Dendritic cell treated with granulocyte-macrophage colony-stimulating factor and Interleukin-4, amounts not matched to agents 40 ng/mL and 50 ng/mL, for 4 days (primary cell): Measurements from ENCODE around the gene CCNA2.
A peak's percentile ranks its signal among the peaks of the same experiment; 100 is the strongest.

Experiments used
- H3K27ac Mint-ChIP-seq: one replicate; pipeline ENCODE4 v1.8.0; 2022; ENCODE audit warnings: mild to moderate bottlenecking, mixed read lengths
- H3K27me3 Mint-ChIP-seq: one replicate; pipeline ENCODE4 v1.8.0; 2022; ENCODE audit warnings: mild to moderate bottlenecking, mixed read lengths
- H3K36me3 Mint-ChIP-seq: one replicate; pipeline ENCODE4 v1.8.0; 2022; ENCODE audit warnings: low read depth, mixed read lengths
- H3K4me1 Mint-ChIP-seq: one replicate; pipeline ENCODE4 v1.8.0; 2022; ENCODE audit warnings: low read depth, mixed read lengths
- H3K4me3 Mint-ChIP-seq: one replicate; pipeline ENCODE4 v1.8.0; 2022; ENCODE audit warnings: mild to moderate bottlenecking, moderate library complexity, mixed read lengths
- H3K9me3 Mint-ChIP-seq: one replicate; pipeline ENCODE4 v1.8.0; 2022; ENCODE audit warnings: mixed read lengths
- intact Hi-C: fragments of 100-400 bp; cut with micrococcal nuclease; formaldehyde crosslinking; loops from one replicate; pipeline ENCODE4 v1.15.0; 2022

Gene CCNA2

DNA sequence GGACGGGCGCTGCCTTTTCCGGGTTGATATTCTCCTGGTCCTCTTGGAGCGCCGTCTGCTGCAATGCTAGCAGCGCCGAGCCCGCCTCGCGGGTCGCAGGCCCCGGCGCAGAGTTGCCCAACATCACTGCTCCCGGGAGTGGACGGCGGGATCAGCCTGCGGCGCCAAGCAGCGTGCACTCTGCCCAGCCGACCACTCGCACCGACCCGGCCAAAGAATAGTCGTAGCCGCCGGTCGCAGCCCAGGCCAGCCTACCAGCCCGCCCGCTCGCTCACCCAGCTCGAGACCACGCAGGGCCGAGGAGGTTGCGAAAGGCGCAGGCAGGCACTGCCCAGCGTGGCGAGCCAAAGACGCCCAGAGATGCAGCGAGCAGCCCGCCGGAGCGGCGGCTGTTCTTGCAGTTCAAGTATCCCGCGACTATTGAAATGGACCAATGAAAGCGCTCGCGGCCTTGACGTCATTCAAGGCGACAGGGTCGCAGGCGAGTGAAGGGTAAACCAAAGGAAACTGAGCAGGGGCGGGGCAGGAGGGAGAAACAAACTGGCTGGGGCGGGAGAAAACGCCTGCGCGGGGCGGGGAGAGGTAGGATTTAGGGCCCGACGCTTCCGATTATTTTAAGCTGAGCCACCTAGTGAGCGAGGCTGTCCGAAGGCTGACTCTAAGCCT lies at the start of gene CCNA2:
Gene CCNA2, minus strand, starts transcription at position 379 of the 666 bp plus-strand sequence. Its CDS starts 255 bp downstream, at position 124.
- Mint-ChIP-seq H3K27me3 (no peaks in the 10 kb centered on the region), H3K27ac (peak within 1 kb of the TSS; percentile 75), H3K4me3 (peak within 1 kb of the TSS; percentile 96), H3K36me3 (peaks cover 9% of the 10 kb centered on the region), H3K4me1 (peaks cover 19% of the 10 kb centered on the region), H3K9me3 (no peaks in the 10 kb centered on the region)
- intact Hi-C loops: loop anchor here (1.0 to 5.0 kb wide), 3 partner anchors 22 to 126 kb away; partner anchors contain the start of genes ANXA5, BBS7 and EXOSC9

- peaks cover 24% of the 10 kb centered on the region for H3K36me3 Mint-ChIP-seq
- H3K27ac Mint-ChIP-seq: peak within 1 kb of the TSS; percentile 91
- no peaks in the 10 kb centered on the region for H3K9me3 Mint-ChIP-seq
- peaks cover 6% of the 10 kb centered on the region for H3K27me3 Mint-ChIP-seq
- H3K4me3 Mint-ChIP-seq: peak within 1 kb of the TSS; percentile 92
- intact Hi-C loops: loop anchor here (1.0 to 5.0 kb wide), 3 partner anchors 46 to 277 kb away; no protein-coding TSS in a partner anchor
- H3K4me1 Mint-ChIP-seq: peaks cover 13% of the 10 kb centered on the region
Measured at GRCh38 chr4:121869841-121870822, 46.4 kb upstream of the CCNA2 start, which contains the start of gene BBS7. TSS of gene BBS7 (minus strand) at chr4:121870474. CDS start at chr4:121870313, 161 bp downstream.

DNA sequence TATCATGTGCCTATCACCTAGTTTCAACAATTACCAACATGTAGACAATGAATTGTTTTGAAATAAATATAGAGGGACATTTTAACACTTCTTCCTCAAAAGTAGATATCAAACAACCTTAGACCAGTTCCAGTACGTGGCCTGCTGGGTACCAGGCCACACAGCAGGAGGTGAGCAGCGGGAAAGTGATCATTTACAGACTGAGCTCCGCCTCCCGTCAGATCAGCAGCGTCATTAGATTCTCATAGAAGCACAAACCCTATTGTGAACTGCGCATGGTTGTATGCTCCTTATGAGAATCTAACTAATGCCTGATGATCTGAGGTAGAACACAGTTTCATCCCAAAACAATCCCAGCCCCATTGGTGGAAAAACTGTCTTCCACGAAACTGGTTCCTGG lies 40.1 kb upstream of the CCNA2 start:
- Mint-ChIP-seq H3K36me3 (peaks cover 15% of the 10 kb centered on the region), H3K9me3 (no peaks in the 10 kb centered on the region), H3K27ac (no peak overlapping the region), H3K4me3 (no peak overlapping the region), H3K27me3 (no peaks in the 10 kb centered on the region), H3K4me1 (peaks cover 2% of the 10 kb centered on the region)
- intact Hi-C loops: no loop called here

GRCh38 chr4:121861426-121861825 lies 37.7 kb upstream of the CCNA2 start:
- Mint-ChIP-seq H3K27ac (no peak overlapping the region), H3K36me3 (peaks cover 13% of the 10 kb centered on the region), H3K27me3 (no peaks in the 10 kb centered on the region), H3K4me3 (no peak overlapping the region), H3K9me3 (no peaks in the 10 kb centered on the region), H3K4me1 (no peaks in the 10 kb centered on the region)
- intact Hi-C loops: no loop called here

DNA sequence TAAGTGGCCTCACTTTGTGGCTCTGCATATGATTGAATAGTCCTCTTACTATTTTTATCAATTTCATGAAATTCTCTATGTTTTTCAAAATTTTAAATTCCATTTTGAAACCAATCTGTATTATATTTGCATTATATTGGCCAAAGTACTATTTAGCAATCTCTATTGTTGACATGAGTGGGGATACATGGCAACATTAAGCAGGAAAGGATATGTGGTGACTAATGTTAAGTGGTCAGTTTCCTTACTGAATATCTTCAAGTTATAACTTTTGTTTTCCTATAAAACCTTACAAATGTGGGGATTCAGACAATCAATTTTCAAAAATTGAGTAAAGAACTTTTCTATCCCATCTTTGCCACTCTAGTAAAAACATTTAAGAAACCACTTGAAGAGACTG lies 36.4 kb upstream of the CCNA2 start:
- H3K4me1 Mint-ChIP-seq: no peaks in the 10 kb centered on the region
- H3K27ac Mint-ChIP-seq: no peak overlapping the region
- intact Hi-C loops: no loop called here
- peaks cover 6% of the 10 kb centered on the region for H3K36me3 Mint-ChIP-seq
- H3K4me3 Mint-ChIP-seq: no peak overlapping the region
- no peaks in the 10 kb centered on the region for H3K27me3 Mint-ChIP-seq
- no peaks in the 10 kb centered on the region for H3K9me3 Mint-ChIP-seq

GRCh38 chr4:121851354-121851753 lies 27.7 kb upstream of the CCNA2 start:
- Mint-ChIP-seq H3K9me3 (no peaks in the 10 kb centered on the region), H3K27ac (no peak overlapping the region), H3K27me3 (no peaks in the 10 kb centered on the region), H3K4me1 (no peaks in the 10 kb centered on the region), H3K4me3 (no peak overlapping the region), H3K36me3 (peaks cover 20% of the 10 kb centered on the region)
- intact Hi-C loops: no loop called here

GRCh38 chr4:121846662-121847061 lies 23.0 kb upstream of the CCNA2 start:
- H3K36me3 Mint-ChIP-seq: peaks cover 43% of the 10 kb centered on the region

GRCh38 chr4:121842862-121843261 lies 19.2 kb upstream of the CCNA2 start:
- H3K27me3 Mint-ChIP-seq: no peaks in the 10 kb centered on the region
- peaks cover 34% of the 10 kb centered on the region for H3K36me3 Mint-ChIP-seq
- H3K4me3 Mint-ChIP-seq: no peak overlapping the region

More at GRCh38 chr4:121846662-121847061, 23.0 kb upstream of the CCNA2 start:
- no peaks in the 10 kb centered on the region for H3K4me1 Mint-ChIP-seq
- H3K9me3 Mint-ChIP-seq: no peaks in the 10 kb centered on the region
- intact Hi-C loops: no loop called here
- no peak overlapping the region for H3K4me3 Mint-ChIP-seq
- no peaks in the 10 kb centered on the region for H3K27me3 Mint-ChIP-seq
- no peak overlapping the region for H3K27ac Mint-ChIP-seq

DNA sequence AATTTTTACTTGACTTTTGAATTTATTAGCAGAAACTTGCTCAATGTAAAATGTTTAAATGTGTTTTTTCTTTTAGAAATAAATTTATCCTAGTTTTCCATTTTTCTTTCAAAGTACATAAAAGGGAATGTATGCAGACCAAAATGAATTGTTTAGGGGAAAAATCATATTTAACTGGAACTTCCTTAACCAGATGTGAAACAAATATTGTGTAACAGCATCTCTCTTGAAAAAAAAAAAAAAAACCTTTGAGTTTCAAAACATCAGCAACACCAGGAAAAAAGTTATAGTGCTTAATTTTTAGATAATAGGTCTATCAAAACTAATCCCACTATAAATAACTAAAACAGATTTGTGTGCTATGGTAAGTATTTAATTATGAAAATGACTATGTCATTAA lies 14.5 kb upstream of the CCNA2 start:
- Mint-ChIP-seq H3K27me3 (no peaks in the 10 kb centered on the region), H3K4me1 (no peaks in the 10 kb centered on the region), H3K4me3 (no peak overlapping the region), H3K27ac (no peak overlapping the region), H3K9me3 (no peaks in the 10 kb centered on the region), H3K36me3 (peaks cover 6% of the 10 kb centered on the region)
- intact Hi-C loops: no loop called here

More at GRCh38 chr4:121842862-121843261, 19.2 kb upstream of the CCNA2 start:
- Mint-ChIP-seq H3K4me1 (no peaks in the 10 kb centered on the region), H3K9me3 (no peaks in the 10 kb centered on the region), H3K27ac (no peak overlapping the region)
- intact Hi-C loops: no loop called here

- H3K4me1 Mint-ChIP-seq: no peaks in the 10 kb centered on the region
- intact Hi-C loops: no loop called here
- H3K36me3 Mint-ChIP-seq: peaks cover 8% of the 10 kb centered on the region
- H3K27ac Mint-ChIP-seq: no peak overlapping the region
- H3K4me3 Mint-ChIP-seq: no peak overlapping the region
- H3K27me3 Mint-ChIP-seq: no peaks in the 10 kb centered on the region
- no peaks in the 10 kb centered on the region for H3K9me3 Mint-ChIP-seq
Measured at GRCh38 chr4:121829511-121829910, 5.8 kb upstream of the CCNA2 start.

DNA sequence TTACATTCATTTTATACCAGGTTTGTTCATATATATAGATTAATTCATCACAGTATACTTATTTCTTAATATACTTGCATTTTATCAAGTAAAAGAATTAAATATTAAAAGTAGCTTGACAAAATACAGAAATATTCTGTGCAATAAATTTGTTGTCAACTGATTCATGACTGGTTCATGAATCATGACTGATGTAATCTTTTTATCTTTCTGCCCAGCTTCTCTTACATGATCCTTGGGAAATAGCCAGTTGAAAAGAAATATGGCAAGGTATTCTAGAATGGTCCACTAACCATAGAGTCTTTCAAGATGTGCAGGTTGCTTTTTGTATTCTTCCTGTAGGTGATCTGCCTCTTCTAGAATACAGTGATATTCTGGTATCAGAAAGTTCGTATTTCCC lies 4.2 kb upstream of the CCNA2 start:
- Mint-ChIP-seq H3K9me3 (no peaks in the 10 kb centered on the region), H3K27me3 (no peaks in the 10 kb centered on the region), H3K27ac (no peak overlapping the region), H3K4me3 (no peak overlapping the region), H3K4me1 (peaks cover 8% of the 10 kb centered on the region), H3K36me3 (peaks cover 17% of the 10 kb centered on the region)
- intact Hi-C loops: no loop called here

GRCh38 chr4:121824950-121825349 lies 1.3 kb upstream of the CCNA2 start:
- H3K9me3 Mint-ChIP-seq: no peaks in the 10 kb centered on the region
- H3K4me1 Mint-ChIP-seq: peaks cover 15% of the 10 kb centered on the region
- no peaks in the 10 kb centered on the region for H3K27me3 Mint-ChIP-seq
- intact Hi-C loops: loop anchor here (1.0 to 5.0 kb wide), 2 partner anchors 45 to 128 kb away; partner anchors contain the start of genes ANXA5 and BBS7
- H3K4me3 Mint-ChIP-seq: no peak overlapping the region
- H3K36me3 Mint-ChIP-seq: peaks cover 9% of the 10 kb centered on the region
- H3K27ac Mint-ChIP-seq: no peak overlapping the region

GRCh38 chr4:121824171-121824527 lies 466 bp upstream of the CCNA2 start:
- Mint-ChIP-seq H3K27me3 (no peaks in the 10 kb centered on the region), H3K4me3 (peak overlapping the region; percentile 96), H3K9me3 (no peaks in the 10 kb centered on the region), H3K4me1 (peaks cover 16% of the 10 kb centered on the region), H3K36me3 (peaks cover 9% of the 10 kb centered on the region), H3K27ac (peak overlapping the region; percentile 75)
- intact Hi-C loops: loop anchor here (1.0 to 5.0 kb wide), 2 partner anchors 46 to 127 kb away; partner anchors contain the start of genes ANXA5 and BBS7
